NCI-H510A (cell line): ENCODE measurements around the gene TSPAN31.

Experiments
- DNase-seq: peaks from one replicate; lab custom pipeline; 2025; lab: John Stamatoyannopoulos, UW

TSPAN31 gene

DNA sequence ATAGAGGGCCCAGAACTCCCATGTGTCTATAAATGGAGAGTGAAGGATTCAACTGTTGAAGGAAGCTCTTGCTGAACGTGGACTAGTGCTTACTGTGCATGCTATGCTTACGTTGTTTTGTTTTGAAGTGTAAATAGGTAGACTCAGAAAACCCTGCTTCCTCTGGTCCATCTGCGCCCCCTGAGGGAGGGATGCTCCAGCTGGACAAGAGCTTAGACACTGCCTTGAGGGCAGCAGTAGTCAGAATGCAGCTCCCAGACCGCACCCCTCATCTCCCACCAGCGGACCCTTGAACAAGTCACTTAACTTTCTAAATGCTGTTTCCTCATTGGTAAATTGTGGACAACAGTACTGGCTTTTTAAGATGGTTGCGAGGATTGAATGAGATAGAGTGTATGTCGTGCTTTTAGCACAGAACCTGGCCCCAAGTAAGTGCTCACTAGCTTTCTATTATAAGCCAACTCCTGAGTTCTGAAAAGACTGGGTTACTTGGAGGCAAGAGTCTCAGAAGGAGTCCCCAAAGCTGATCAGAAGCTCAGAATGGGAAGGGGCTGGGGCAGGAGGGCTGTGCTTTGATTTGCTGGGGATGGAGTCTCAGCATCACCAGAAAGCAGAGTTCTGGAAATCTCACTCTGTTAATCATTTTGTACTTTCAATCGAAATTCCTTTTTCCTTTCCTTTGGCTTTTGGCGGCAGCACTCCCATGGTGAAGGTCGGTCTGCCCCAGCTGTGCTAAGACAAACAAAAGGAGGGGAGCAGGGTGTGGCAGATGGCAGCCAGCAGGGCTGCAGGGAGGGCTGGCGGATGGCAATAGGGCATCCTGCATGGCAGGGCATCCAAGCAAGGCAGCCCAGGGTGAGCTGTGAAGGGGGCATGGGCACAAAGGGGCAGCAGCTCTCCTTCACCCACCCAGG is 21.9 kb upstream of the TSPAN31 start:
- DNase-seq: no peak

DNA sequence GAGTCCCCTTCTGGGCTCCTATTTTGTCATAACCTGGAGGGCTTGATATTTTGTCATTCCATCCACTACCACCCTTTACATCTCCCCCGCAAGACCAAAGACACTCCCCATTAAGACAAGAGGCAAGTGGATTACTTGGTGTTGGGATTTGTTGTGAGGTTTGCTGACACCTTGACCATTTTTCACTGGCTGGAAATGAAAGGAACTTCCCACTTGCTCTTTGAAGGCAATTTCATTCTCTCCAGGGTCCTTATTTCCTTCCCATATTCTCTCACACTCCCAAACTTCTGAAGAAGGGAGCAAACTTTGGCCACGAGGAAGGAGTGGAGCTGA is 21.2 kb upstream of the TSPAN31 start:
- DNase-seq: no peak

DNA sequence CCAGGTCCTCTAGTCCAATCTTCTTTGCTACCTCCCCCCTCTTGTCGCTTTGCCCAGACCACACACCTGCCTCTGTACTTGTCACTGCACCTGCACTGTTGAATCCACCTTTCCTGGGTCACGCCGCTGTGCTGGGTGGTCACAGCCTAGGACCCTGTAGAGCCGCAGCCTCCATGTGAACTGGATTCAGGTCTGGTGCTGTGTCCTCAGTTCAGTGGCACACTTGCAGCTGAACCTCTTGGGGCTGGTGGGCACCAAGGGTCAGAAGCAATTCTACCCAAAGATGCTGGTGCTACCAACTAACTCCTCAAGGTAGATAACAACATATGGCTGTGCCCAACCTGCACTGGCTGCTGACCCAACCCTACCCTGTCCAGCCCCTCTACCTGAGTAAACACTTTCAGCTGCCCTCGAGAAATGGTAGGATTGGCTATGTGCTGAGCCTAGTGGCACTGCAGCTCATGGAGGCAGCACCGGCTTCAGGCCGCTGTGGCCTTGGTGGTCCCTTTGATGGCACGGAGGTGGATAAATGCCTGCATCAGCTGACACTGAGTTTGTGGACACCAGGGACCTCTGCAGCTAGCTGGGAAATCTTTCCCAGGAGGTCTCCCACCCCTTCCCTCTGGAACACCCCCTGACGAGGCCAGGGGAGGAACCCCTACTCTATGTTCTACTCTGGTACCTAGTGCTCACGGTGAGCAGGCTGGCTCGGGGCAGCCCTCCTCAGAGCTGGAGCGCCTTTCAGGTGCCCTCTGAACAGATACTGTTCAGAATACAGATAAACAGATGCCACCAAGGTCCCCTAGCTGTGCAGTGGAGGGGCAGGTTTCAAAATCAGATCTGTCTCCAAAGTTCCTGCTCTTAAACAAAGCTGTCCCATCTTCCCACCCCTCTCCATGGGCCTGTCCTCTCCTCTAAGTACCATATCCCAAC is 20.6 kb upstream of the TSPAN31 start:
- DNase-seq: no peak

GRCh38 chr12:57724936-57725740 is 19.7 kb upstream of the TSPAN31 start:
- DNase-seq: no peak

- DNase-seq: no peak
These were observed 19.0 kb upstream of the TSPAN31 start for GRCh38 chr12:57725851-57726150.

DNA sequence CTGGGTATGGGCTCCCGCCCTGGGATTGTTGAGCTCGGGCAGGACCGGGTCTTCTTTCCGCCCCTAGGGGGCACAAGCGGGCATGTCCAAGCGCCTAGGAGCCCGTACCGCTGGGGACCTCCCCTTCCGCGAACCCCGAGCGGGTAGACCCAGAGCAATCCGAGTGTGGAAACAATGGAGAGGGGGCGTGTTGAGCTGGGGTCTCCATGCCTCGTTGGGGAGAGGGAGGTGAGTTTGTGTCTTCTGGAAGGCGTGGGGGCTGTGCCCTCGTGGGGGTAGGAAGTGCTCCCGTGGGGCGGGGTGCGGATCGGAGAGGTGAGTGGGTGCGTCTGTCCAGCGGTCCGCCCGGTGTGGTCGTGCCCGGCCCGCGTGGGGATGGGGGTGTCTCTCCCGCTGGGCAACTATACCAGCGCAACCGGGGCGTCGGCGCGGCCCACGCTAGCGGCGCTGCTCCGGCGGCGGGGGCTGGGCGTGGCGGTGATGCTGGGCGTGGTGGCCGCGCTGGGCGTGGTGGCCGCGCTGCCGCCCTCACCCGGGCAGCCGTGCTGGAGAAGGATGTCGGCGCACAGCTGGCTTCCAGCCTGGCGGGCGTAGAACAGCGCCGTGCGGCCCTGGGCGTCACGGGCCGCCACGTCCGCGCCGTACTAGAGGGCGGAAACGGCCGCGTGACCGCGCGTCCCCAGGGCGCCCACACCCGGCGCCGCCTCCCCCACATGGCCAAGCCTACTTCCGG is 18.5 kb upstream of the TSPAN31 start:
- peak; percentile 83 for DNase-seq

DNA sequence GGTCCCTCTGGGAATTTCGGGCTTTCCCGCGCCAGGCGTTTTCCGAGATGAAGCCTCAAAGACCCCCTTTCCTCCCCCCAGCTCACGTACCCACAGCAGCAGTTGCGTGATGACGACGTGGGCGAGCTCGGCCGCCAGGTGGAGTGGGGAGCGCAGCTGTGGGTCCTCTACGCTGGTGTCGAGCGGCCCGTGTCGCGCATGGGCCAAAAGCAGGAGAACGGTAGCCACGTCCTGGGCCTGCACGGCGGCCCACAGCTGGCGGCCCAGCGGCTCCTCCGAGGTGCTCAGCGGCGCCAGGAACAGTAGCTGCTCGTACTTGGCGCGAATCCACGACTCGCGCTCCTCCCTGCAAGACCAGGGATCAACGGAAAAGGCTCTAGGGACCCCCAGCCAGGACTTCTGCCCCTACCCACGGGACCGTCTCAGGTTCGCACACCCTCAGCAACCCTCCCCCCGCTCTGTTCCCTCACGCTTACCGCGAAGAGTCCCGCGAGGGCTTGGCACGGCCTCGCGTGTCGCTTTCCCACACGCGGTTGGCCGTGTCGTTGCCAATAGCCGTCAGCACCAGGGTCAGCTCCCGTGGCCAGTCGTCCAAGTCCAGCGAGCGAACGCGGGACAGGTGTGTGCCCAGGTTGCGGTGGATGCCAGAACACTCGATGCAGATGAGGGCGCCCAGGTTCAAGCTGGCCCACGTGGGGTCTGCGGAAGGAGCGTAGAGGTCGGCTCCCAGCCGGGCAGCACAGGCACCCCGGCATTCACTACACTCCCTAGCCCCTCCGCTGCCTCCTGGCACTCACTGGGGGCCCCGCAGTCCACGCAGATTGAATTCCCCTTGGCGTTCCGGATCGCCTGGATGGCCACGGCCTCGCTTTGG is 17.7 kb upstream of the TSPAN31 start:
- DNase-seq: no peak

DNA sequence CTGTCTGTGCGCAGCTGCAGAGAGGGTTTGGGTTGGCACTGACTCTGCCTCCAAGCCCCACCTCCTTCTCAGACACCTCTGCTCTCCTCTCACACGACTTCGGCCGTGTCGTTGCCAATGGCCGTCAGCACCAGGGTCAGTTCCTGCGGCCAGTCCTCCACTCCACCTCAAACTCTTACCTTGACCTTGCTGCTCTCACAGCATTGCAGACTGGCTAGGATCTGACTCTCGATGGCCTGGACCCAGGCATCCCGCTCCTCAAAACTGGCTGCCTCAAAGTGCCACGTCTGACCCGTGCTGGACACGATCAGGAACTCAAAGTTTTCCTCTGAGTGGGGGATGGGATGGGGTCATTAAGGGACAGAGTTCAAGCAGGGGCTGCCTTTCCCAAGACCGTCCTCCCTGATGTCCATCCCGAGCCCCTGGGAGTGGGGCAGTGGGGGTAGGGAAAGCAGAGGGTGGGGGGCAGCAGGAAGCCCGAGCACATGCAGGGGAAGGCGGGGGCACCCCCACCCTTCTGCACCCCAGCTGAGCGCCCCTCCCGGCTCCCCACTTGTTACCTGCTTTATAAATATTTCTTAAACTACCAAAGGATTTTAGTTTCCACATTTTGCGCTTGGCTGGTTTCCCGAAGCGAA is 17.0 kb upstream of the TSPAN31 start:
- DNase-seq: no peak

- no peak for DNase-seq
These were observed 15.5 kb upstream of the TSPAN31 start for GRCh38 chr12:57729321-57729844.

DNA sequence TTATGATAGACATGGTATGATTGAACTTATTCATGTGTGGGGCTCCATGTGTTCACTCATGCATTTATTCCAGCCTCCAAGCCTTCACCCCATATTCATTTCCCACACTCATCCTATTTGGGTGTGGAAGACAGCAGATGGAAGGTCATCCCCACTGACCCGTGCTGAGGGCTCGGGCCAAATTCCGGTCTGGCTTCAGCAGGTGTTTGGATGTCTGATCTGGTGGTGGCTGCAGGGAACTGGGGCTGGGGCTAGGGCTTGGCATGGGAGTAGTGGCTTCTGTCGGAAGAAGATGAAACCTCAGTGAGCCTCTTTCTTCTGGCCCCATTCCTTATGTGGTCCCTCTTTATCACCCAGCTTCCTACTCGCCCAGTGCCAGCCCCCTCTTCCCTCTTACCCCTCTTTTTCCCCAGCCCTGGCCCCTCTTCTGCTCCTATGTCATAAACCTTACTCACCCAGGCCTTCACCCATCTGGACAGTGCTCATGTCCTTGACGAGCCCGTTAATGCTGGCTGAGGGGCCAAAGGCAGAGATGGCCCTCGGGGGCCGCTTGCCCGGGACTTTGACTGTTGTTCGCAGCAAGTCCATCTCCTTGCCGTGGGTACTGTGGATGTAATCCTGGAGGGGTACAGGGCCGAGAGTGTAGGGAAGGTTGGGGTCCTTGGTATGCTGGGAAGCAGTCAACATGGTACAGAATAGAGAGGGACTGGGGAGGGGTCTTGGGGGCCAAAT is 14.3 kb upstream of the TSPAN31 start:
- DNase-seq: no peak

DNA sequence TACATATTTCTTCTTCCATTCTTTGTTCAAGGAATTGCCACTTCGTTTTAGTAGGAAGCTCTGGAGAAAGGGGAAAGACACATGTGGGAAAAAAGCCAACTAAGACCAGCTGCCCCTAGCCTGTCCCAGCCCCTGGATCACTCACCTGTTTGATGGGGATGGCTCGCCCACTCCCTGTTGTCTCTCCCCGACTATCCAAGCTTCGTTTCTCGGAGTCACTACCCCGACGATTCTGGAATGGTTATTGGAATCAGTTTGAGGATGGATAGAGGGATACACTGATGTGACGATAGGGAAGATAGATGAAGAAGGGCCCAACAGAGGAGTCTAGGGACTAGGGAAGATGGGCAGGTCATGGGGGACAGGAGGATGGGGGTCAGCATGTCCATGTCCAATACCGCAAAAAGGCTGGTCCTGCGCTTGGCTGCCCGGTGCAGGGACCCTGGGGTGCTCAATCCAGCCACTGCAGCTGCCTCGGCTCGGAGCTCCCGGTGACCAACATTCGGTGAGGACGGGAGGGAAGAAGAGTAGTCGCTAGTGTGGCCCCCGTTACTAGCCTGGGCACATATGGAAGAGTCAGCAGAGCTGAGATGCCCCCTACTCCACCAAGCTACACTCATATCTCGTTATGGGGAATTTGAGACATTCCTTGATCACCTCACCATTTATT is 13.3 kb upstream of the TSPAN31 start:
- no peak for DNase-seq

- no peak for DNase-seq
These were observed 12.6 kb upstream of the TSPAN31 start for GRCh38 chr12:57732270-57732669.

GRCh38 chr12:57732726-57733593 is 11.9 kb upstream of the TSPAN31 start:
- DNase-seq: no peak

GRCh38 chr12:57733928-57734327 is 10.9 kb upstream of the TSPAN31 start:
- no peak for DNase-seq

- no peak for DNase-seq
These were observed 10.2 kb upstream of the TSPAN31 start for GRCh38 chr12:57734591-57734990.

GRCh38 chr12:57735198-57735855 is 9.5 kb upstream of the TSPAN31 start:
- peak; percentile 31 for DNase-seq
